Brain microvascular endothelial cell (primary cell): ENCODE measurements around the gene NRARP.
A peak's percentile ranks its signal among the peaks of the same experiment; 100 is the strongest.

Source experiments
- DNase-seq: peaks from one replicate; pipeline ENCODE4 v3.0.0-alpha.2; 2020
- H3K27ac ChIP-seq: fragments of 250-450 bp; sonication (Bioruptor Pico); 2 replicates; pipeline ENCODE4 v1.5.1; 2020; ENCODE audit warnings: mild to moderate bottlenecking, moderate library complexity
- H3K27me3 ChIP-seq: fragments of 250-450 bp; sonication (Bioruptor Pico); replicated peaks from 2 replicates; pipeline ENCODE4 v1.5.1; 2020; ENCODE audit warnings: mild to moderate bottlenecking
- H3K36me3 ChIP-seq: fragments of 250-450 bp; sonication (Bioruptor Pico); replicated peaks from 2 replicates; pipeline ENCODE4 v1.5.1; 2020; ENCODE audit warnings: mild to moderate bottlenecking
- H3K4me3 ChIP-seq: 2 replicates; pipeline ENCODE4 v1.5.1; 2011; ENCODE audit warnings: low read depth, mild to moderate bottlenecking, control low read depth, low read length, moderate library complexity
- in situ Hi-C: cut with HindIII; loops from 2 replicates; pipeline ENCODE4 v1.10.0; 2017; ENCODE audit warnings: low sequenced_read_pairs, low pct_ligation_motif_present
- TF ChIP-seq, protein P1 (sequence below): IDR thresholded peaks from 2 replicates; pipeline ENCODE4 v1.5.1; 2011; ENCODE audit warnings: low read depth, mild to moderate bottlenecking, moderate library complexity, low read length, control low read depth, inconsistent platforms; ENCODE audit errors: missing control alignments

Gene NRARP

DNA sequence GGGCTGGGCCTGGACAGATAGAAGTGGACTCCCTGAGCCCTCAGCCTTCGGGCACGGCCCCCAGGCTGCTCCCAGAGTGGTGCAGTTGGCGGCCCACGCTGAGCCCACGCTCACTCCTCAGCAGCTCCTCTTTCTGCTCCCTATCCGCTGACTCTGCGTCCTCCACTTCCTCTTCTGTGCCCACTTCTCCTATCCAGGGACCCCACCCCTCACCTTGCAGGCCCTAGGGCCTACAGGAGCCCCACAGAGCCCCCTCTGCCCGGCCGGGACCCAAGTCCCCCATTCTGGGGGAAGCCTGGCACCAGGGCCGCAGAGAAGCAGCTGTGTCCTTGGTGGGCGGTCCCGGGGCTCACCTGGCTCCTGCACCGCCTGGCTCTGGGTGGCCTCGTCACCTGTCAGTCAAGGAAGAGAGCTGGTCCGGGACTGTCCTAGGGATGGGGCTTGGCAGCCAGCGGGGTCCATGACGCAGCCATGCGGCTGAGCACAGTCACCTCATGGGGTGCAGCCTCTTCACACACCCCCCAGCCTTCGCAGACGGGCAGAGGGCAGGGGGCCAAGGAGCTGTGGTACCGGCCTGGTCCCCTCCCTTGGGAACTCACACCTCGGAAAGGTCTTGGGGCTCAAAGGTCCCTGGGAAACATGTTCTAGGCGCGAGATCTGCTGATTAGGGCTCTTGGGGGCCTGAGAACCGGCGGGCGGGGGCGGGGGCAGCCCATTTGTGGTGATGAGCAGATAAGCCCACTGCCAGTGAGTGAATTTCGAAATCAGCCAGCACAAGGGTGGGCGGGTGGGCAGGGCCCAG lies 5.4 kb upstream of the NRARP start:
- Histone ChIP-seq H3K27me3 (no peaks in the 10 kb centered on the region), H3K36me3 (no peaks in the 10 kb centered on the region), H3K4me3 (no peak overlapping the region), H3K27ac (no peak overlapping the region)
- TF ChIP-seq, protein P1, sequence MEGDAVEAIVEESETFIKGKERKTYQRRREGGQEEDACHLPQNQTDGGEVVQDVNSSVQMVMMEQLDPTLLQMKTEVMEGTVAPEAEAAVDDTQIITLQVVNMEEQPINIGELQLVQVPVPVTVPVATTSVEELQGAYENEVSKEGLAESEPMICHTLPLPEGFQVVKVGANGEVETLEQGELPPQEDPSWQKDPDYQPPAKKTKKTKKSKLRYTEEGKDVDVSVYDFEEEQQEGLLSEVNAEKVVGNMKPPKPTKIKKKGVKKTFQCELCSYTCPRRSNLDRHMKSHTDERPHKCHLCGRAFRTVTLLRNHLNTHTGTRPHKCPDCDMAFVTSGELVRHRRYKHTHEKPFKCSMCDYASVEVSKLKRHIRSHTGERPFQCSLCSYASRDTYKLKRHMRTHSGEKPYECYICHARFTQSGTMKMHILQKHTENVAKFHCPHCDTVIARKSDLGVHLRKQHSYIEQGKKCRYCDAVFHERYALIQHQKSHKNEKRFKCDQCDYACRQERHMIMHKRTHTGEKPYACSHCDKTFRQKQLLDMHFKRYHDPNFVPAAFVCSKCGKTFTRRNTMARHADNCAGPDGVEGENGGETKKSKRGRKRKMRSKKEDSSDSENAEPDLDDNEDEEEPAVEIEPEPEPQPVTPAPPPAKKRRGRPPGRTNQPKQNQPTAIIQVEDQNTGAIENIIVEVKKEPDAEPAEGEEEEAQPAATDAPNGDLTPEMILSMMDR, result no peak
- in situ Hi-C loops, result no loop called here
- DNase-seq, result no peak

GRCh38 chr9:137306850-137307254 lies 4.8 kb upstream of the NRARP start:
- in situ Hi-C loops, result no loop called here
- Histone ChIP-seq H3K36me3 (no peaks in the 10 kb centered on the region), H3K27ac (no peak overlapping the region), H3K27me3 (no peaks in the 10 kb centered on the region), H3K4me3 (no peak overlapping the region)
- DNase-seq, result no peak
- TF ChIP-seq, protein P1, result no peak

DNA sequence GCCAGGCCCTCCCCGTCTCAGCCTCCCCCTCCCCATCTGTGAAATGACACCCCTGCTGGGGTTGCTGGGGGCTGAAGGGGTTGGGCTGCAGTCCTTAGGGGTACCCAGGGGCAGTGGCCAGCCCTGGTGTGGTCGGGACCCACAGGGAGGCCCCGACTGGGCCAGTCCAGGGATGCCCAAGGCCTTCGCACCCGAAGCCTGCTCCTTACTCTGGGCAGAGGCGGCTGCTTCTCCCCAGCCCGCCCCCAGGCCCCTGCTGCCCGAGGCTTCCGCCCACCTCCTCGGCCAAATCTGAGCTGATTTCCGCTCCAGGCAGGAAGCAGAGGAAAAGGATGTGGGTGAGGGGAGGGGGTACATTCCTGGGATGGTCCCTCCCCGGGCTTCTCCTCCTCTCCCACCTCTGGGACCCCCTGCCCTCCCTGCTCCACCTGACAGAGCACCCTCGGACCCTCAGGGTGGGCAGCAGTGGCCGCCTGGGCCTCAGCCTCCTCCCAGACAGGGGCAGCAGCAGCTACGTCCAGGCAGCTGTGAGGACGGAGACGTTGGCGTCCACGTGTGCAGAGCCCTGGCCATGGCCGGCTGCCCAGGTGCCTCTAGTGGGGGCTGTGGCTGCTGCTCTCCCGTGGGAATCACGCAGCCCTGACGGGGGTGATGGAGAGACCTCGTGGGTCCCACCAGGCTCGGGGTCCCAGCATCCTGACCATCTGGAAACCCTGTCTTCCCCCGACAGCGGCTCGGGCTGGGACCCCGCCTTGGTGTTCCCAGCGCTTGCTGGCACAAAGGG lies 4.2 kb upstream of the NRARP start:
- in situ Hi-C loops, result no loop called here
- no peak for DNase-seq
- H3K36me3 ChIP-seq, result no peaks in the 10 kb centered on the region
- no peak overlapping the region for H3K4me3 ChIP-seq
- no peak overlapping the region for H3K27ac ChIP-seq
- TF ChIP-seq, protein P1, result no peak
- H3K27me3 ChIP-seq, result no peaks in the 10 kb centered on the region

DNA sequence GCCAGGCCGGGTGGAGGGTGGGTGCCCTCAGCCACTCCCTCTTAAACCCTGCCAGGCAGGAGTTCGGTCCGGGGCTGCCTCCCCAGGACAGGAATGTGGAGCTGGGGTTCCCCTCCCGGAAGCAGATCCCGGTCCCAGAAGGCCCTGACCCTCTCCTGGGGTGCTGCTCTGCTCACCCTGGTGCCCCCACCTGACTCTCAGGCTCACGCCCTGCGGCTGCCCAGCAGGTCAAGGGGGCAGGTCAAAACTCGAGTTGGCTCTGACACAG lies 3.7 kb upstream of the NRARP start:
- H3K4me3 ChIP-seq, result no peak overlapping the region
- no peaks in the 10 kb centered on the region for H3K36me3 ChIP-seq
- in situ Hi-C loops, result no loop called here
- H3K27me3 ChIP-seq, result no peaks in the 10 kb centered on the region
- H3K27ac ChIP-seq, result no peak overlapping the region
- TF ChIP-seq, protein P1, result no peak
- no peak for DNase-seq

DNA sequence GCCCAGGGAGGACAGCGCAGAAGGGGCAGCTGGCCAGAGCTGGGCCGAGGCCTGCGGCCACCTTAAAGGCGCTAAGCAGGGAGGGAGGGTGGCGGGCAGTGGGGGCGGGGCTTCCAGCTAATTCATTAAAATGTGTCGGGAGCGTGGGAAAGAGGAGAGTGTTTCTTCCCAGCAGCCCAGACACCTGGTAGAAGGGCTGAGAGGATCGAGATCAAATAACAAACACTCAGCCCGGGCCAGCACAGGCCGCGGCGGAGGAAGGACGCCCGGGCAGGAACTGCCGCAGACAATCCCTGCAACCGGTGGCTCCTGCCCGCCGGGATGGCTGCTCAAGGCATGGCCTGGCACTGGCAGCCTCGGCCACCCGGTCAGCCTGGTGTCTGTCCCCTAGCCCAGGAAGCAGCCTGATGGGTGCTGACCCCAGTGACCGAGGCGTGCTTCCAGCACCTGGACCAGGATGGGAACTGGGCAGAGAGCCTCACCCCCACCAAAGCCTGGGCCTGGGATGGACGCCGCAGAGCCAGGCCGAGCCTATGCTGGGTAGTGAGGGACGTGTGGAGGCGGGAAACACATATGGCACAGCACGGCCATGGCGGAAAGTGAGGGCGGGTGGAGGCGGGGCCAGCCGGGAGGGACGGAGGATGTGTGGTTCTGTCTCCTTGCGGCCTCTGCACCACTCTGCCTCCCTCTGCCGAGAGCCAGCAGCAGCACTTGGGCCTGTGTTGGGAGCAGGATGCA lies 3.2 kb upstream of the NRARP start:
- H3K36me3 ChIP-seq, result no peaks in the 10 kb centered on the region
- H3K27me3 ChIP-seq, result no peaks in the 10 kb centered on the region
- TF ChIP-seq, protein P1, result peak; percentile 57
- H3K4me3 ChIP-seq, result no peak overlapping the region
- in situ Hi-C loops, result no loop called here
- peak overlapping the region; percentile 65 for H3K27ac ChIP-seq
- DNase-seq, result peak; percentile 54
